IPS-20b (cell line): ENCODE data around the gene MON1A.
A peak's percentile ranks its signal among the peaks of the same experiment; 100 is the strongest.

ENCODE experiments used
- H3K27ac ChIP-seq: one replicate; pipeline ENCODE4 v1.5.1; 2013; ENCODE audit warnings: low read length
- H3K27me3 ChIP-seq: 2 replicates; pipeline ENCODE4 v1.6.1; 2013; ENCODE audit warnings: mild to moderate bottlenecking, low read length, inconsistent platforms; ENCODE audit not compliant: insufficient read depth
- H3K36me3 ChIP-seq: 2 replicates; pipeline ENCODE4 v1.6.1; 2013; ENCODE audit warnings: low read depth, mild to moderate bottlenecking, inconsistent platforms, low read length, moderate library complexity; ENCODE audit not compliant: insufficient read depth
- H3K4me1 ChIP-seq: 2 replicates; pipeline ENCODE4 v1.6.1; 2013; ENCODE audit warnings: mild to moderate bottlenecking, control low read depth, inconsistent platforms, low read length, moderate library complexity; ENCODE audit not compliant: insufficient read depth
- H3K4me3 ChIP-seq: 2 replicates; pipeline ENCODE4 v1.5.1; 2013; ENCODE audit warnings: mild to moderate bottlenecking, low read length, inconsistent platforms
- H3K9ac ChIP-seq: 2 replicates; pipeline ENCODE4 v1.6.1; 2013; ENCODE audit warnings: low read depth, mild to moderate bottlenecking, inconsistent platforms, low read length, moderate library complexity
- H3K9me3 ChIP-seq: 2 replicates; pipeline ENCODE4 v1.6.1; 2013; ENCODE audit warnings: mild to moderate bottlenecking, low read depth, low read length, inconsistent platforms; ENCODE audit not compliant: insufficient read depth

The MON1A gene

GRCh38 chr3:49901366-49902339, 28.0 kb downstream of the MON1A start:
- no peaks in the 10 kb centered on the region for H3K9me3 ChIP-seq
- H3K9ac ChIP-seq: no peak overlapping the region
- peaks cover 6% of the 10 kb centered on the region; the same call in 1 of the 2 replicates for H3K4me1 ChIP-seq
- no peak overlapping the region for H3K27ac ChIP-seq
- no peak overlapping the region for H3K4me3 ChIP-seq
- H3K36me3 ChIP-seq: no peaks in the 10 kb centered on the region
- peaks cover 9% of the 10 kb centered on the region; the same call in 1 of the 2 replicates for H3K27me3 ChIP-seq

GRCh38 chr3:49900491-49901153, 29.0 kb downstream of the MON1A start:
- Histone ChIP-seq H3K27ac (no peak overlapping the region), H3K4me1 (no peaks in the 10 kb centered on the region; the same call in 1 of the 2 replicates), H3K36me3 (no peaks in the 10 kb centered on the region), H3K27me3 (peaks cover 9% of the 10 kb centered on the region; the same call in 1 of the 2 replicates), H3K4me3 (no peak overlapping the region), H3K9ac (no peak overlapping the region), H3K9me3 (no peaks in the 10 kb centered on the region)

GRCh38 chr3:49899815-49900214, 29.8 kb downstream of the MON1A start:
- no peak overlapping the region for H3K27ac ChIP-seq
- no peak overlapping the region for H3K4me3 ChIP-seq
- no peaks in the 10 kb centered on the region; the same call in 1 of the 2 replicates for H3K4me1 ChIP-seq
- H3K9me3 ChIP-seq: no peaks in the 10 kb centered on the region
- no peaks in the 10 kb centered on the region for H3K36me3 ChIP-seq
- H3K9ac ChIP-seq: no peak overlapping the region
- H3K27me3 ChIP-seq: peaks cover 9% of the 10 kb centered on the region; the same call in 1 of the 2 replicates

GRCh38 chr3:49898991-49899390, 30.6 kb downstream of the MON1A start:
- peaks cover 9% of the 10 kb centered on the region; the same call in 1 of the 2 replicates for H3K27me3 ChIP-seq
- H3K4me3 ChIP-seq: no peak overlapping the region
- H3K36me3 ChIP-seq: no peaks in the 10 kb centered on the region
- no peak overlapping the region for H3K9ac ChIP-seq
- no peak overlapping the region for H3K27ac ChIP-seq
- no peaks in the 10 kb centered on the region for H3K9me3 ChIP-seq
- no peaks in the 10 kb centered on the region; the same call in 1 of the 2 replicates for H3K4me1 ChIP-seq

GRCh38 chr3:49896345-49896744, 33.3 kb downstream of the MON1A start:
- H3K27ac ChIP-seq: no peak overlapping the region
- H3K4me1 ChIP-seq: no peaks in the 10 kb centered on the region
- no peaks in the 10 kb centered on the region for H3K9me3 ChIP-seq
- H3K27me3 ChIP-seq: no peaks in the 10 kb centered on the region
- H3K9ac ChIP-seq: no peak overlapping the region
- no peaks in the 10 kb centered on the region for H3K36me3 ChIP-seq
- H3K4me3 ChIP-seq: no peak overlapping the region

GRCh38 chr3:49895791-49896190, 33.8 kb downstream of the MON1A start:
- Histone ChIP-seq H3K27me3 (no peaks in the 10 kb centered on the region), H3K4me1 (no peaks in the 10 kb centered on the region), H3K4me3 (no peak overlapping the region), H3K36me3 (no peaks in the 10 kb centered on the region), H3K27ac (no peak overlapping the region), H3K9me3 (no peaks in the 10 kb centered on the region), H3K9ac (no peak overlapping the region)

GRCh38 chr3:49889296-49889695, 40.3 kb downstream of the MON1A start:
- no peaks in the 10 kb centered on the region for H3K4me1 ChIP-seq
- H3K27ac ChIP-seq: no peak overlapping the region
- no peaks in the 10 kb centered on the region for H3K27me3 ChIP-seq
- no peak overlapping the region for H3K4me3 ChIP-seq
- H3K9me3 ChIP-seq: no peaks in the 10 kb centered on the region
- H3K9ac ChIP-seq: no peak overlapping the region
- no peaks in the 10 kb centered on the region for H3K36me3 ChIP-seq

- Histone ChIP-seq H3K4me3 (no peak overlapping the region), H3K27ac (no peak overlapping the region), H3K9me3 (no peaks in the 10 kb centered on the region), H3K27me3 (no peaks in the 10 kb centered on the region), H3K9ac (no peak overlapping the region), H3K4me1 (peaks cover 2% of the 10 kb centered on the region; the same call in 1 of the 2 replicates), H3K36me3 (no peaks in the 10 kb centered on the region)
Measured at GRCh38 chr3:49886922-49887265, 42.7 kb downstream of the MON1A start.

- Histone ChIP-seq H3K36me3 (no peaks in the 10 kb centered on the region), H3K9me3 (no peaks in the 10 kb centered on the region), H3K9ac (no peak overlapping the region), H3K27me3 (no peaks in the 10 kb centered on the region), H3K27ac (no peak overlapping the region), H3K4me1 (peaks cover 17% of the 10 kb centered on the region; the same call in 1 of the 2 replicates), H3K4me3 (no peak overlapping the region)
Measured at GRCh38 chr3:49883998-49884397, 45.6 kb downstream of the MON1A start.

- Histone ChIP-seq H3K4me1 (peaks cover 17% of the 10 kb centered on the region; the same call in 1 of the 2 replicates), H3K9me3 (no peaks in the 10 kb centered on the region), H3K27me3 (no peaks in the 10 kb centered on the region), H3K4me3 (no peak overlapping the region), H3K9ac (no peak overlapping the region), H3K27ac (no peak overlapping the region), H3K36me3 (no peaks in the 10 kb centered on the region)
Measured at GRCh38 chr3:49882166-49882565, 47.4 kb downstream of the MON1A start.

GRCh38 chr3:49880581-49881315, 48.9 kb downstream of the MON1A start:
- Histone ChIP-seq H3K9ac (peak overlapping the region; percentile 11; the same call in 1 of the 2 replicates), H3K9me3 (no peaks in the 10 kb centered on the region), H3K4me1 (peaks cover 17% of the 10 kb centered on the region; the same call in 1 of the 2 replicates), H3K4me3 (peak overlapping the region; percentile 21; the same call in 1 of the 2 replicates), H3K27ac (peak overlapping the region; percentile 32), H3K27me3 (no peaks in the 10 kb centered on the region), H3K36me3 (no peaks in the 10 kb centered on the region)
